VCaP (cell line): ENCODE measurements around the gene TNFRSF8.

Experiments
- H3K27ac ChIP-seq: fragments of 450-650 bp; 2 replicates; pipeline ENCODE4 v1.5.1; 2017
- CTCF ChIP-seq: fragments of 450-650 bp; conservative IDR thresholded peaks from 2 replicates; pipeline ENCODE4 v1.5.1; 2017; ENCODE audit warnings: mild to moderate bottlenecking, moderate library complexity

Gene TNFRSF8

GRCh38 chr1:12052008-12052573 is 11.0 kb upstream of the TNFRSF8 start:
- no peak overlapping the region for H3K27ac ChIP-seq
- no peak for TF ChIP-seq CTCF

GRCh38 chr1:12052997-12053686 is 10.0 kb upstream of the TNFRSF8 start:
- no peak overlapping the region for H3K27ac ChIP-seq
- TF ChIP-seq CTCF: no peak

GRCh38 chr1:12053752-12054548 is 9.2 kb upstream of the TNFRSF8 start:
- no peak for TF ChIP-seq CTCF
- H3K27ac ChIP-seq: no peak overlapping the region

- TF ChIP-seq CTCF: no peak
- no peak overlapping the region for H3K27ac ChIP-seq
These were observed 7.8 kb upstream of the TNFRSF8 start for GRCh38 chr1:12055259-12055658.

- H3K27ac ChIP-seq: no peak overlapping the region
- no peak for TF ChIP-seq CTCF
These were observed 6.7 kb upstream of the TNFRSF8 start for GRCh38 chr1:12056331-12056841.

- no peak overlapping the region for H3K27ac ChIP-seq
- no peak for TF ChIP-seq CTCF
These were observed 5.7 kb upstream of the TNFRSF8 start for GRCh38 chr1:12057382-12057781.
